ENCODE measurements around the gene GPALPP1.

DNA sequence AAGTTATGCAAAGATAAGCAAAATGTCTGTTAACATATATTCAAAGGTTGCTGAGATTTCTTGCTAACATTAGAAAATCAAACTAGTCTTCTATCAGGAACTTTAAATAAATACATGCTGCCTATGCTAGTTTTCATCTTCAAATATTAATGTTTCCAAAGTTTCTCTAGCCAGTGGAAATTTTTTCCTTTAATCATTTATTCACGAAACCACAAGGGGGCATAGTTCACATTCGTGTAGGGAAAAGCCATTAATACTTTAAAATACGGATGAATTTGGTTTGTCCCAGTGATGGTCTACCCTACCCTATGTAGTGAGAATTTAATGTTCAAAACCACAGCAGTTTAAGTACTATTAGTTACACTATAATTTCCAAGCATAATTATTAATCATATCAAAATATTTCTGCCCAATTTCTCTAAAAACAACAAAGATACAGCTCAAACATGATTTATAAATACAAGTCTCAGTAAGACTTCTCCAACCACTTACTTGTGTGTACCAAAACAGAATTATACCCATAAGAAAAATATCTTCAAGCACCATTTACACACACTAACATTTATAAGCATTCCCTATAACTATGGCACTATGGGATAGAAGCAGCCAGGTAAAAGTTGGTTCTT is 16.3 kb upstream of the GPALPP1 start:
- TF ChIP-seq CTCF (IDR thresholded peaks at IDR 0.05) (peak in 1 of 3 experiments; percentile 22), POLR2A (IDR thresholded peaks at IDR 0.05) (no peak)
